IMR-90 (cell line): ENCODE results near the gene PLPP4.

Source experiments
- CTCF ChIP-seq: conservative IDR thresholded peaks from 2 replicates; pipeline ENCODE4 v1.5.1; 2012; ENCODE audit warnings: mild to moderate bottlenecking, low read depth, low read length, improper control_type of control experiment
- RAD21 ChIP-seq: IDR thresholded peaks from 2 replicates; pipeline ENCODE4 v1.6.1; 2012; ENCODE audit warnings: low read length, improper control_type of control experiment
- USF2 ChIP-seq: fragments of 150-350 bp; IDR thresholded peaks from 2 replicates; pipeline ENCODE4 v1.6.1; 2017; ENCODE audit warnings: mild to moderate bottlenecking, antibody characterized with exemption, low read length, low read depth

GRCh38 chr10:120433141-120433540 is 23.9 kb upstream of the PLPP4 start:
- TF ChIP-seq CTCF (no peak), USF2 (no peak), RAD21 (no peak)
